Prostate gland (tissue), 2 donors: ENCODE measurements around the gene CABLES2. TPM values are rescaled to one million over a fixed set of nuclear protein-coding genes. Genes with fewer than 3 reads are reported as not detected.
A peak's percentile ranks its signal among the peaks of the same experiment; 100 is the strongest.

Experiments used
- DNase-seq: peaks from one replicate; pipeline ENCODE4 v3.0.0-alpha.2; 2019; ENCODE audit warnings: low spot score
- H3K27ac ChIP-seq, 2 donors: fragments of 200-600 bp; sonication (generic); 2 replicates each; pipeline ENCODE4 v1.5.1; 2017 to 2019
- H3K27me3 ChIP-seq: fragments of 200-600 bp; sonication (generic); replicated peaks from 2 replicates; pipeline ENCODE4 v1.5.1; 2019; ENCODE audit not compliant: insufficient read depth
- H3K36me3 ChIP-seq, 2 donors: fragments of 200-600 bp; sonication (generic); 1 replicate in 1 of 2; 2 replicates in 1 of 2; pipeline versions ENCODE4 v1.5.1 to v1.8.1; 2017 to 2019
- H3K4me1 ChIP-seq: fragments of 200-600 bp; sonication (generic); replicated peaks from 2 replicates; pipeline ENCODE4 v1.5.1; 2019
- H3K4me3 ChIP-seq, 2 donors: fragments of 200-600 bp; sonication (generic); 2 replicates each; pipeline ENCODE4 v1.5.1; 2017 to 2019
- H3K9me3 ChIP-seq: fragments of 200-600 bp; sonication (generic); 2 replicates; pipeline ENCODE4 v1.5.1; 2017
- POLR2A ChIP-seq: fragments of 450-650 bp; IDR thresholded peaks from one replicate; pipeline ENCODE4 v1.6.1; 2016; ENCODE audit warnings: antibody characterized with exemption, mild to moderate bottlenecking
- POLR2AphosphoS5 ChIP-seq: sonication (generic); formaldehyde crosslinking; IDR thresholded peaks from one replicate; pipeline ENCODE4 v1.6.1; 2017; ENCODE audit warnings: antibody characterized with exemption
- WGBS: methylation state at CpG from one replicate; pipeline ENCODE4 v1.1.5; 2018; 5-methylcytosine and 5-hydroxymethylcytosine counted together
- intact Hi-C: fragments of 100-400 bp; cut with DNase I; formaldehyde crosslinking; loops from one replicate; pipeline ENCODE4 v1.14.2; 2022
- total RNA-seq, 2 donors: library from RNA; depleted of rRNA; stranded (reverse); fragments of >200 nt; gene quantifications; one replicate each; pipeline ENCODE4 v1.1.0, GENCODE V29; 2016
- TF ChIP-seq, protein P1 (sequence below), 4 experiments: fragments of 200-600 bp in 2 of 4; fragments of 450-650 bp in 2 of 4; sonication (generic) in 2 of 4; IDR thresholded peaks; 1 replicate in 3 of 4; 2 replicates in 1 of 4; pipeline ENCODE4 v1.5.1; 2016 to 2019; ENCODE audit warnings: antibody characterized with exemption in 4 of 4, mild to moderate bottlenecking in 2 of 4, moderate library complexity in 2 of 4

Gene CABLES2
- total RNA-seq, 2 donors from 2014 or later, result 4.1 to 31.3 TPM

DNA sequence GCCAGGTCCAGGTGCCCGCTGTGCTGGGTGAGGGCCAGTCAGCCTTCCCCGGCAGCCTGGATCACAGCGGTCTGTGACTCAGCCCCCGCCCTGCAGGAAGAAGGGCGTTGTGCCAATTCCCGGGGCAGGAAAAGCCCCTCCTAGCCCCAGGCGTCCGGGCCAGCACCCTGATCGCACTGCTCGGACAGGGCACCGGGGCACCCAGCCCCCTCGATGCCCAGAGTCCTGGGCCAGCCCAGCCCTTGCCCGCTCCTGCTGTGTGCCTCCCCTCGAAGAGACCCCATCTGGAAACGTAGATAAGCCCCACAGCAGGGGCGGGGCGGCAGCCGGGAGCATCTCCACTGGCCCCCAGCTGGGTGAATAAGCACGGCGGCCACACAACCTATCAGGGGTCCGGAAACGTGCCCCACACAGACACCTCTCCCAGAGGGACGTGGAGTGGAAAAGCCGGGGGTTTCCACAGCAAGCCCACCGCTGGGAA, 49.9 kb downstream of the CABLES2 start:
- Histone ChIP-seq H3K36me3 (no peaks in the 10 kb centered on the region), H3K27me3 (no peaks in the 10 kb centered on the region), H3K9me3 (no peaks in the 10 kb centered on the region), H3K27ac (peak overlapping the region; percentile 81 to 84), H3K4me1 (peaks cover 59% of the 10 kb centered on the region), H3K4me3 (no peak overlapping the region)
- TF ChIP-seq, protein P1, sequence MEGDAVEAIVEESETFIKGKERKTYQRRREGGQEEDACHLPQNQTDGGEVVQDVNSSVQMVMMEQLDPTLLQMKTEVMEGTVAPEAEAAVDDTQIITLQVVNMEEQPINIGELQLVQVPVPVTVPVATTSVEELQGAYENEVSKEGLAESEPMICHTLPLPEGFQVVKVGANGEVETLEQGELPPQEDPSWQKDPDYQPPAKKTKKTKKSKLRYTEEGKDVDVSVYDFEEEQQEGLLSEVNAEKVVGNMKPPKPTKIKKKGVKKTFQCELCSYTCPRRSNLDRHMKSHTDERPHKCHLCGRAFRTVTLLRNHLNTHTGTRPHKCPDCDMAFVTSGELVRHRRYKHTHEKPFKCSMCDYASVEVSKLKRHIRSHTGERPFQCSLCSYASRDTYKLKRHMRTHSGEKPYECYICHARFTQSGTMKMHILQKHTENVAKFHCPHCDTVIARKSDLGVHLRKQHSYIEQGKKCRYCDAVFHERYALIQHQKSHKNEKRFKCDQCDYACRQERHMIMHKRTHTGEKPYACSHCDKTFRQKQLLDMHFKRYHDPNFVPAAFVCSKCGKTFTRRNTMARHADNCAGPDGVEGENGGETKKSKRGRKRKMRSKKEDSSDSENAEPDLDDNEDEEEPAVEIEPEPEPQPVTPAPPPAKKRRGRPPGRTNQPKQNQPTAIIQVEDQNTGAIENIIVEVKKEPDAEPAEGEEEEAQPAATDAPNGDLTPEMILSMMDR (IDR thresholded peaks at IDR 0.05), result no peak
- no peak for TF ChIP-seq POLR2AphosphoS5
- TF ChIP-seq POLR2A, result no peak
- intact Hi-C loops, result no loop called here
- DNase-seq, result no peak
- WGBS, result 22% methylated on average over 25 of the region's 25 CpGs

DNA sequence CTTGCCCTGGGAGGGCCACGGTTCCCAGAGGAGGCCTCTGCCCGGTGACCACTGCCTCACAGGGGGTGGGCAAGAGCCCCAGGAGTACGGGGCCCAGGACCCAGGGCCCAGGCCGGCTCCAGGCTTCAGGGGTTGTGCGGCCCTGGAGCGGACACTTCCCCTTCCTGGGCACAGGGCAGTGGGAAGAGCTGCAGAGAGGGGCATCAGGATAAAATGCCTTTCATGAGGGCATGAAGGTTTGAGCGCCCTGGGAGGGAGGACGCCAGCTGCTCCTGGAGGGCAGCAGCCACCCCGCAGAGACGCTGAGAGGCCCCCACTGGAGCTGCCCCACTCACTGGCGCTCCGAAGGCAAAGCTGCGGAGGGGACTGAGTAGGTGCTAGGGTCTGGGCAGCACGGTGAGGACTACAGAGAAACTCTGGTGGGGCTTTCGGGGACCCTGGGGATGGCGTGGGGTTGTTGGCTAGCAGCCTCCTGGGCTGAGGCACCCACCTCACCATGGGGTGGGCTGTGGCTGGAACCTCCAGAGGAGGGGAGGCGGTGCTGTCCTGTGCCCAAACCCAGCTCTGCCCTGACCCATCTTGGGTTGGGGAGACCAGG, 50.4 kb downstream of the CABLES2 start:
- H3K4me1 ChIP-seq, result peaks cover 59% of the 10 kb centered on the region
- no peak overlapping the region for H3K4me3 ChIP-seq
- intact Hi-C loops, result no loop called here
- WGBS, result 53% methylated on average over 17 of the region's 17 CpGs
- peaks cover 0 to under 1% of the 10 kb centered on the region in 2 donors for H3K36me3 ChIP-seq
- TF ChIP-seq POLR2AphosphoS5, result no peak
- no peak for TF ChIP-seq POLR2A
- TF ChIP-seq, protein P1 (IDR thresholded peaks at IDR 0.05), result no peak
- H3K27ac ChIP-seq, result peak overlapping the region; percentile 81 to 84
- no peaks in the 10 kb centered on the region for H3K9me3 ChIP-seq
- no peak for DNase-seq
- H3K27me3 ChIP-seq, result no peaks in the 10 kb centered on the region

DNA sequence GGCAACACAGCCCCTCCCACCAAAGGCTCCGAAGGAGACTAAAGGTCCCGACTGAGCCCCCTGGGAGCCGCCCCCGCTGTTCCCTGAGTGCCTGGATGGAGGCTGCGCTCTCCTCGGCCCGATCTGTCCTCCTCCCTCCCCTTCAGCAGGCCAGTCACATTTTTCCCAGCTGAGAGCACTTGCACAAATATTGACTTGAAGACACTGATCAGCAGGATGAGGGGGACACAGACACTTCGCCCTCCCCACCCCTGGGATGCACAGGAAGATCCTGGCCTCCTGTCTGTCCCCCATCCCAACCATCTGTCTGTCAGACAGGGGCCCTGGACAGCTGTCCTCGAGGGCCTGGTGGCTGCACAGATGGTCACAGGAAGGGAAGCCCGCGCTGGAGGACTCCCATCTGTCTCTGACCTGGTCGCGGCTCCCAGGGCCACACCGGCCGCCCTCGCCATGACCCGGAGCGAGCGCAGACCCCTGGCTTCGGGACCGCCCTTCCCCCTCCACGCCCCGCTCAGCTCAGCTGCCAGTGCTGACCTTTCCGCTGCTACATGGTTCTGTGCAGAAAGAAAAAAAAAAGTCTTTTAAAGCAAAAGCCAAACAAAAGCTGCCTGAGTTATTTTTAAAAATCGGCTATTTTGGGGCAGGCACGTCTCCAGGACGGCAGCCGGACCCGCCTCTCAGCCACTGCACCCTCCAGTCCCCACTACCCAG, 51.1 kb downstream of the CABLES2 start:
- Histone ChIP-seq H3K4me1 (peaks cover 61% of the 10 kb centered on the region), H3K36me3 (peaks cover 0 to 6% of the 10 kb centered on the region in 2 donors), H3K9me3 (no peaks in the 10 kb centered on the region), H3K4me3 (no peak overlapping the region), H3K27me3 (no peaks in the 10 kb centered on the region), H3K27ac (peak overlapping the region; percentile 81 to 84)
- WGBS, result 28% methylated on average over 29 of the region's 29 CpGs
- no peak for DNase-seq
- no peak for TF ChIP-seq POLR2A
- no peak for TF ChIP-seq POLR2AphosphoS5
- TF ChIP-seq, protein P1 (IDR thresholded peaks at IDR 0.05), result no peak
- intact Hi-C loops, result no loop called here

DNA sequence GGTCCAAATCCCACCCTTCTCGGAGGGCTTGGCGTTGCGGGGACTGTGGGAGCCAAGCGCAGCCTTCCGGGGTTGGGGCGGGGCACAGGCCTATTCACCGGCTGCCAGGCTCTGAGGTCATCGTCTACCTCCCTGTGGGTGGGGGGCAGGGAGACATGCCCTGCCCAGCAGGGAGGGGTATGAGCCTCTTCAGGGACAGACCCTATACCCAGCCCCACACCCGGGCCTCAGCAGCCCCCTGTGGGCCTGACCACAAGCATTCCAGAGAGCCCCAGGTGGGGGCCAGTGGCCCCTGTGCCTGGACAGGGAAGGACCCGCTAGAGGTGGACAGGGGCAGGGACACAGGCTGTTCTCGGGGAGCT, 51.6 kb downstream of the CABLES2 start:
- WGBS, result 23% methylated on average over 11 of the region's 11 CpGs
- H3K27me3 ChIP-seq, result no peaks in the 10 kb centered on the region
- TF ChIP-seq POLR2A (peak; percentile 25), POLR2AphosphoS5 (peak; percentile 17)
- TF ChIP-seq, protein P1 (IDR thresholded peaks at IDR 0.05), result no peak
- H3K27ac ChIP-seq, result peak overlapping the region; percentile 81 to 84
- H3K36me3 ChIP-seq, result peaks cover 0 to 6% of the 10 kb centered on the region in 2 donors
- H3K4me1 ChIP-seq, result peaks cover 62% of the 10 kb centered on the region
- no peak overlapping the region for H3K4me3 ChIP-seq
- intact Hi-C loops, result no loop called here
- DNase-seq, result no peak
- no peaks in the 10 kb centered on the region for H3K9me3 ChIP-seq
